H1 (cell line): ENCODE results near the gene RBM46.

Source experiments
- ATF2 ChIP-seq: IDR thresholded peaks from 2 replicates; pipeline ENCODE4 v1.6.1; 2012; ENCODE audit warnings: low read length, inconsistent platforms
- BCL11A ChIP-seq, 2 experiments: IDR thresholded peaks; one replicate each; pipeline ENCODE4 v1.6.1; 2011; ENCODE audit warnings: low read depth in 2 of 2, low read length in 2 of 2, mild to moderate bottlenecking in 2 of 2
- CTCF ChIP-seq, 3 experiments: IDR thresholded peaks; 1 replicate in 2 of 3; 2 replicates in 1 of 3; pipeline versions ENCODE4 v1.5.1 to v1.6.1; 2011; ENCODE audit warnings: low read length in 3 of 3, mild to moderate bottlenecking in 3 of 3, inconsistent platforms in 2 of 3, low read depth in 1 of 3, moderate library complexity in 1 of 3; ENCODE audit not compliant: insufficient read depth in 1 of 3; ENCODE audit errors: control extremely low read depth in 1 of 3
- EGR1 ChIP-seq: IDR thresholded peaks from 2 replicates; pipeline ENCODE4 v1.6.1; 2011; ENCODE audit warnings: low read depth, low read length, borderline replicate concordance
- EZH2 ChIP-seq: fragments of 200-600 bp; sonication (generic); IDR thresholded peaks from 2 replicates; pipeline ENCODE4 v1.7.1; 2012; ENCODE audit warnings: low read depth, mild to moderate bottlenecking, moderate library complexity, low read length, inconsistent platforms; ENCODE audit not compliant: severe bottlenecking
- HDAC2 ChIP-seq, 2 experiments: fragments of 300-600 bp in 1 of 2; sonication (generic) in 1 of 2; IDR thresholded peaks; 2 replicates each; pipeline ENCODE4 v1.6.1; 2011 to 2012; ENCODE audit warnings: low read depth in 2 of 2, low read length in 2 of 2, mild to moderate bottlenecking in 2 of 2, moderate library complexity in 2 of 2, borderline replicate concordance in 1 of 2, inconsistent platforms in 1 of 2
- POLR2AphosphoS5 ChIP-seq: IDR thresholded peaks from 2 replicates; pipeline ENCODE4 v1.6.1; 2011; ENCODE audit warnings: low read depth, low read length
- RAD21 ChIP-seq, 2 experiments: IDR thresholded peaks in 1 of 2; conservative IDR thresholded peaks in 1 of 2; 2 replicates each; pipeline ENCODE4 v1.6.1; 2011; ENCODE audit warnings: low read depth in 2 of 2, low read length in 2 of 2, improper control_type of control experiment in 1 of 2, inconsistent platforms in 1 of 2, mild to moderate bottlenecking in 1 of 2, moderate library complexity in 1 of 2
- RFX5 ChIP-seq: IDR thresholded peaks from 2 replicates; pipeline ENCODE4 v1.6.1; 2011; ENCODE audit warnings: low read depth, low read length, improper control_type of control experiment, borderline replicate concordance
- RXRA ChIP-seq: IDR thresholded peaks from 2 replicates; pipeline ENCODE4 v1.6.1; 2011; ENCODE audit warnings: low read depth, mild to moderate bottlenecking, low read length, moderate library complexity; ENCODE audit not compliant: insufficient read depth

- no peak for TF ChIP-seq HDAC2 (IDR thresholded peaks at IDR 0.05; ENCODE audit: borderline replicate concordance in 1 of 2, low read depth in 2 of 2, low read length in 2 of 2)
- TF ChIP-seq ATF2 = no peak
- TF ChIP-seq POLR2AphosphoS5 = no peak
- no peak for TF ChIP-seq CTCF (IDR thresholded peaks at IDR 0.05; ENCODE audit: control extremely low read depth in 1 of 3, insufficient read depth in 1 of 3, low read depth in 1 of 3, low read length in 3 of 3)
- TF ChIP-seq EGR1 = no peak
- TF ChIP-seq RFX5 = no peak
- TF ChIP-seq BCL11A (IDR thresholded peaks at IDR 0.05; ENCODE audit: low read depth in 2 of 2, low read length in 2 of 2) = no peak
- TF ChIP-seq EZH2 = no peak
- TF ChIP-seq RXRA = no peak
- no peak for TF ChIP-seq RAD21 (IDR thresholded peaks at IDR 0.05 in 1 of 2, conservative IDR thresholded peaks at IDR 0.05 in 1 of 2; ENCODE audit: low read depth in 2 of 2, low read length in 2 of 2)
These were observed 57.1 kb downstream of the RBM46 start for GRCh38 chr4:154838155-154838554.
